K562 (cell line): ENCODE data around the gene ZNF554. TPM values are rescaled to one million over a fixed set of nuclear protein-coding genes. Genes with fewer than 3 reads are reported as not detected.
A peak's percentile ranks its signal among the peaks of the same experiment; 100 is the strongest.

Experiments used
- BCLAF1 ChIP-seq, 2 experiments: fragments of 450-650 bp in 1 of 2; IDR thresholded peaks; 2 replicates each; pipeline ENCODE4 v1.6.1; 2011 to 2017; ENCODE audit warnings: low read depth in 2 of 2, antibody characterized with exemption in 1 of 2, borderline replicate concordance in 1 of 2, low read length in 1 of 2, mild to moderate bottlenecking in 1 of 2, mixed read lengths in 1 of 2; ENCODE audit not compliant: control insufficient read depth in 1 of 2
- JUND ChIP-seq, 2 experiments: IDR thresholded peaks; 2 replicates in 1 of 2; 3 replicates in 1 of 2; pipeline ENCODE4 v1.6.1; 2011; ENCODE audit warnings: borderline replicate concordance in 2 of 2, low read depth in 2 of 2, low read length in 2 of 2, improper control_type of control experiment in 1 of 2, missing biosample characterization in 1 of 2, missing genetic modification characterization in 1 of 2, missing genetic modification reagents in 1 of 2
- NEUROD1 ChIP-seq: fragments of 150-350 bp; IDR thresholded peaks from 2 replicates; pipeline ENCODE4 v1.6.1; 2014; ENCODE audit warnings: borderline replicate concordance, low read length, low read depth; ENCODE audit not compliant: partially characterized antibody
- TCF7 ChIP-seq: sonication (generic); IDR thresholded peaks from 2 replicates; pipeline ENCODE4 v1.6.1; 2016; ENCODE audit warnings: antibody characterized with exemption, borderline replicate concordance
- ZNF551 ChIP-seq: fragments of 250-450 bp; sonication (Bioruptor Pico); IDR thresholded peaks from 2 replicates; pipeline ENCODE4 v1.5.0; 2021; ENCODE audit warnings: mild to moderate bottlenecking, moderate library complexity
- polyA plus RNA-seq, 8 experiments: library from polyadenylated mRNA; depleted of rRNA in 4 of 8; stranded (reverse) in 5 of 8; unstranded in 3 of 8; fragments of >200 nt; fragmentation: Nextera tagmentation in 2 of 8; fragmentation: Illumina TruSeq in 1 of 8; extraction: Ambion mirVana in 2 of 8; extraction: Trizol in 1 of 8; gene quantifications; 2 replicates each; pipeline versions ENCODE4 v1.2.1 to v1.2.3, GENCODE V29; 2011 to 2014; ENCODE audit warnings: inconsistent platforms in 1 of 8, missing spikeins in 1 of 8
- total RNA-seq, 7 experiments: library from RNA; depleted of rRNA in 6 of 7; stranded (reverse); fragments of >200 nt in 6 of 7; fragmentation: Illumina TruSeq in 2 of 7; extraction: Trizol in 2 of 7; gene quantifications; 2 replicates each; pipeline versions ENCODE4 v1.2.1 to v1.2.3, GENCODE V29; 2011 to 2021; ENCODE audit warnings: low replicate concordance in 1 of 7
- TF ChIP-seq, protein P1 (sequence below): fragments of 250-450 bp; sonication (Bioruptor Pico); IDR thresholded peaks from 2 replicates; pipeline ENCODE4 v1.9.0; 2021; ENCODE audit warnings: mild to moderate bottlenecking, inconsistent platforms
- TF ChIP-seq, protein P2 (sequence below): fragments of 200-800 bp; sonication (Bioruptor generic); IDR thresholded peaks from 2 replicates; pipeline ENCODE4 v1.6.1; 2017; ENCODE audit warnings: missing genetic modification characterization, missing compliant biosample characterization
- TF ChIP-seq, protein P3 (sequence below), 3 experiments: fragments of 200-800 bp in 1 of 3; fragments of 250-450 bp in 1 of 3; fragments of 450-650 bp in 1 of 3; sonication (Bioruptor Pico) in 1 of 3; sonication (Bioruptor generic) in 1 of 3; formaldehyde crosslinking in 1 of 3; IDR thresholded peaks; 2 replicates each; pipeline versions ENCODE4 v1.6.1 to v1.8.0; 2016 to 2022; ENCODE audit warnings: mild to moderate bottlenecking in 2 of 3, missing genetic modification characterization in 2 of 3, missing compliant biosample characterization in 1 of 3, moderate library complexity in 1 of 3
- TF ChIP-seq, protein P4 (sequence below): IDR thresholded peaks from 2 replicates; pipeline ENCODE4 v1.6.1; 2011; ENCODE audit warnings: borderline replicate concordance, low read depth, mild to moderate bottlenecking, moderate library complexity, low read length; ENCODE audit not compliant: insufficient read depth, poor library complexity, severe bottlenecking

The ZNF554 gene
- total and polyA plus RNA-seq, 9 of the 15 experiments (the other 6 are each of a cell fraction or from before 2014, with no cell fraction given): 0.07 to 1.8 (median 1.1) TPM

DNA sequence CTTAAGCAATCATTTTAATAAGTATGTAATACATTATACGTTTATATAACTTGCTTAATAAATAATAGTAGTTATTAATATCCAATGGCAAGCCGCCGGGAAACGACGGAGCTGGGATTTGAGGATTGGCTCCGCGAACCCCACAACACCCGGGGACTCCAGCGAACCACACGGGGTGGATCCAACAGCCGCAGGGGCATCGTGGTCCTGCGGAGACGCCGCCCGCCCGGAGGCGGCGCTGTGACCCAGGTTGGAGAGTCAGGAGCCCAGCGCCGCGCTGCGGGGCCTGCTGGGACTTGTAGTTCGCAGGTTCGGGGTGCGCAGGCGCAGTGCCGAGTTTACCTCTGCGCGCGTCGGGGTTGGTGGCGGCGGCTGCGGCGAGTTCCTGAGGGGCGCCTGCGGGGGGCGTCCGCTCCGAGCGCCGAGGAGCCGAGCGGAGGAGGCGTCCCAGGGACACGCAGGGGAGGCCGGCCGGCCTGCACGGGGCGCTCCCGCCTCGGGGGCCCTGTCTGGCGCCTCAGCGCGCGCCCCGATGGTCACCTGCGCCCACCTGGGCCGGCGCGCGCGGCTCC, at the start of gene ZNF554 (continued):
- TF ChIP-seq, protein P1, sequence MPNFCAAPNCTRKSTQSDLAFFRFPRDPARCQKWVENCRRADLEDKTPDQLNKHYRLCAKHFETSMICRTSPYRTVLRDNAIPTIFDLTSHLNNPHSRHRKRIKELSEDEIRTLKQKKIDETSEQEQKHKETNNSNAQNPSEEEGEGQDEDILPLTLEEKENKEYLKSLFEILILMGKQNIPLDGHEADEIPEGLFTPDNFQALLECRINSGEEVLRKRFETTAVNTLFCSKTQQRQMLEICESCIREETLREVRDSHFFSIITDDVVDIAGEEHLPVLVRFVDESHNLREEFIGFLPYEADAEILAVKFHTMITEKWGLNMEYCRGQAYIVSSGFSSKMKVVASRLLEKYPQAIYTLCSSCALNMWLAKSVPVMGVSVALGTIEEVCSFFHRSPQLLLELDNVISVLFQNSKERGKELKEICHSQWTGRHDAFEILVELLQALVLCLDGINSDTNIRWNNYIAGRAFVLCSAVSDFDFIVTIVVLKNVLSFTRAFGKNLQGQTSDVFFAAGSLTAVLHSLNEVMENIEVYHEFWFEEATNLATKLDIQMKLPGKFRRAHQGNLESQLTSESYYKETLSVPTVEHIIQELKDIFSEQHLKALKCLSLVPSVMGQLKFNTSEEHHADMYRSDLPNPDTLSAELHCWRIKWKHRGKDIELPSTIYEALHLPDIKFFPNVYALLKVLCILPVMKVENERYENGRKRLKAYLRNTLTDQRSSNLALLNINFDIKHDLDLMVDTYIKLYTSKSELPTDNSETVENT (CRISPR knock-in tag): peak; percentile 96
- TF ChIP-seq BCLAF1 (IDR thresholded peaks at IDR 0.05; ENCODE audit: borderline replicate concordance in 1 of 2, control insufficient read depth in 1 of 2, low read depth in 2 of 2, low read length in 1 of 2) (peak in 1 of 2 experiments; percentile 94; a peak in 2 of 4 replicates), ZNF551 (CRISPR knock-in tag) (no peak), NEUROD1 (no peak), JUND (IDR thresholded peaks at IDR 0.05; ENCODE audit: borderline replicate concordance, low read depth, low read length) (peak; percentile 79), JUND (tag; IDR thresholded peaks at IDR 0.05; ENCODE audit: borderline replicate concordance, low read depth, low read length) (no peak; the same call in 2 of the 3 replicates), TCF7 (0 out of 2 replicates have a peak, but pooled peaks have one; percentile 50)
- TF ChIP-seq, protein P2, sequence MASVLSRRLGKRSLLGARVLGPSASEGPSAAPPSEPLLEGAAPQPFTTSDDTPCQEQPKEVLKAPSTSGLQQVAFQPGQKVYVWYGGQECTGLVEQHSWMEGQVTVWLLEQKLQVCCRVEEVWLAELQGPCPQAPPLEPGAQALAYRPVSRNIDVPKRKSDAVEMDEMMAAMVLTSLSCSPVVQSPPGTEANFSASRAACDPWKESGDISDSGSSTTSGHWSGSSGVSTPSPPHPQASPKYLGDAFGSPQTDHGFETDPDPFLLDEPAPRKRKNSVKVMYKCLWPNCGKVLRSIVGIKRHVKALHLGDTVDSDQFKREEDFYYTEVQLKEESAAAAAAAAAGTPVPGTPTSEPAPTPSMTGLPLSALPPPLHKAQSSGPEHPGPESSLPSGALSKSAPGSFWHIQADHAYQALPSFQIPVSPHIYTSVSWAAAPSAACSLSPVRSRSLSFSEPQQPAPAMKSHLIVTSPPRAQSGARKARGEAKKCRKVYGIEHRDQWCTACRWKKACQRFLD (CRISPR knock-in tag): peak; percentile 73; the same call in 1 of the 2 replicates
- TF ChIP-seq, protein P3, sequence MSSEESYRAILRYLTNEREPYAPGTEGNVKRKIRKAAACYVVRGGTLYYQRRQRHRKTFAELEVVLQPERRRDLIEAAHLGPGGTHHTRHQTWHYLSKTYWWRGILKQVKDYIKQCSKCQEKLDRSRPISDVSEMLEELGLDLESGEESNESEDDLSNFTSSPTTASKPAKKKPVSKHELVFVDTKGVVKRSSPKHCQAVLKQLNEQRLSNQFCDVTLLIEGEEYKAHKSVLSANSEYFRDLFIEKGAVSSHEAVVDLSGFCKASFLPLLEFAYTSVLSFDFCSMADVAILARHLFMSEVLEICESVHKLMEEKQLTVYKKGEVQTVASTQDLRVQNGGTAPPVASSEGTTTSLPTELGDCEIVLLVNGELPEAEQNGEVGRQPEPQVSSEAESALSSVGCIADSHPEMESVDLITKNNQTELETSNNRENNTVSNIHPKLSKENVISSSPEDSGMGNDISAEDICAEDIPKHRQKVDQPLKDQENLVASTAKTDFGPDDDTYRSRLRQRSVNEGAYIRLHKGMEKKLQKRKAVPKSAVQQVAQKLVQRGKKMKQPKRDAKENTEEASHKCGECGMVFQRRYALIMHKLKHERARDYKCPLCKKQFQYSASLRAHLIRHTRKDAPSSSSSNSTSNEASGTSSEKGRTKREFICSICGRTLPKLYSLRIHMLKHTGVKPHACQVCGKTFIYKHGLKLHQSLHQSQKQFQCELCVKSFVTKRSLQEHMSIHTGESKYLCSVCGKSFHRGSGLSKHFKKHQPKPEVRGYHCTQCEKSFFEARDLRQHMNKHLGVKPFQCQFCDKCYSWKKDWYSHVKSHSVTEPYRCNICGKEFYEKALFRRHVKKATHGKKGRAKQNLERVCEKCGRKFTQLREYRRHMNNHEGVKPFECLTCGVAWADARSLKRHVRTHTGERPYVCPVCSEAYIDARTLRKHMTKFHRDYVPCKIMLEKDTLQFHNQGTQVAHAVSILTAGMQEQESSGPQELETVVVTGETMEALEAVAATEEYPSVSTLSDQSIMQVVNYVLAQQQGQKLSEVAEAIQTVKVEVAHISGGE (CRISPR knock-in tag; IDR thresholded peaks at IDR 0.05): peak in 1 of 3 experiments; percentile 52; a peak in 1 of 6 replicates
- TF ChIP-seq, protein P4, sequence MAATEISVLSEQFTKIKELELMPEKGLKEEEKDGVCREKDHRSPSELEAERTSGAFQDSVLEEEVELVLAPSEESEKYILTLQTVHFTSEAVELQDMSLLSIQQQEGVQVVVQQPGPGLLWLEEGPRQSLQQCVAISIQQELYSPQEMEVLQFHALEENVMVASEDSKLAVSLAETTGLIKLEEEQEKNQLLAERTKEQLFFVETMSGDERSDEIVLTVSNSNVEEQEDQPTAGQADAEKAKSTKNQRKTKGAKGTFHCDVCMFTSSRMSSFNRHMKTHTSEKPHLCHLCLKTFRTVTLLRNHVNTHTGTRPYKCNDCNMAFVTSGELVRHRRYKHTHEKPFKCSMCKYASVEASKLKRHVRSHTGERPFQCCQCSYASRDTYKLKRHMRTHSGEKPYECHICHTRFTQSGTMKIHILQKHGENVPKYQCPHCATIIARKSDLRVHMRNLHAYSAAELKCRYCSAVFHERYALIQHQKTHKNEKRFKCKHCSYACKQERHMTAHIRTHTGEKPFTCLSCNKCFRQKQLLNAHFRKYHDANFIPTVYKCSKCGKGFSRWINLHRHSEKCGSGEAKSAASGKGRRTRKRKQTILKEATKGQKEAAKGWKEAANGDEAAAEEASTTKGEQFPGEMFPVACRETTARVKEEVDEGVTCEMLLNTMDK: peak; percentile 98
